GM19452 (cell line): ENCODE data around the gene AP1S3.
"Not testable (repeated sequence)": the region's sequence is repeated elsewhere in the genome, so short reads cannot be mapped to it uniquely, and the experiment has no call there.

Experiments used
- ATAC-seq: cut with Tn5 transposase; IDR thresholded peaks from one replicate; pipeline ENCODE4 v1.9.1; 2021; ENCODE audit not compliant: unreplicated experiment

AP1S3 gene

DNA sequence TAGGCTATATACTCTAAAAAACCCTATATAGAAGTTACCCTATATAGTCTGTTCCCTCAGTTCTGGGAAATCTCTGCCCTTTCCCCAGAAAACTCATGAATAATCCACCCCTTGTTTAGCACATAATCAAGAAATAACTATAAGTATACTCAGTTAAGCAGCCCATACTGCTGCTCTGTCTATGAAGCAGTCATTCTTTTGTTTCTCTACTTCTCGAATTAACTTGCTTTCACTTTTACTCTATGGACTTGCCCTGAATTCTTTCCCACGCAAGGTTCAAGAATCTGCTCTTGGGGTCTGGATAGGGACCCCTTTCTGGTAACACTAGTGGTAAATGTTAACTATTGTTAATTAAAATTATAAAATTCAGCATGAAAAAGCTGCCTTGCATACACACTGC lies 17.4 kb upstream of the AP1S3 start:
- no peak for ATAC-seq

DNA sequence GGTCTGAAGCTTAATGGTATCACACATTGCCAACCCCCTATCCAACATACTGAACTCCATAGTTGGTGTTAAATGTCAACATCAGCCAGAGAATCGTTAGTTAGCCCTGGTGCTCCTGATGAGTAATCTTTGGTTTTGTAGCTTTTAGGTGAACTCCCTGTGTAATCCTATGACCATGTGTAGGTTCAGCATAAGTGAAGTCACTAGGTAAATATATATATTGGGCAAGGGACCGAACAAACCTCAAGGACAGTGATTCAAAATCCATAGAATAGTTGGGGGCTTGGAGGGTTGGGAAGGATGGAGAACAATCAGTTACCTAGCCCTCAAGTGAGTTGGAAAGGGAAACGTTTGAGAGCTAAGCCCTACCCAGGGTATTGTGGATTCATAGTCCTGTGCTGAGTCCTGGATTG lies 16.0 kb upstream of the AP1S3 start:
- no peak for ATAC-seq

DNA sequence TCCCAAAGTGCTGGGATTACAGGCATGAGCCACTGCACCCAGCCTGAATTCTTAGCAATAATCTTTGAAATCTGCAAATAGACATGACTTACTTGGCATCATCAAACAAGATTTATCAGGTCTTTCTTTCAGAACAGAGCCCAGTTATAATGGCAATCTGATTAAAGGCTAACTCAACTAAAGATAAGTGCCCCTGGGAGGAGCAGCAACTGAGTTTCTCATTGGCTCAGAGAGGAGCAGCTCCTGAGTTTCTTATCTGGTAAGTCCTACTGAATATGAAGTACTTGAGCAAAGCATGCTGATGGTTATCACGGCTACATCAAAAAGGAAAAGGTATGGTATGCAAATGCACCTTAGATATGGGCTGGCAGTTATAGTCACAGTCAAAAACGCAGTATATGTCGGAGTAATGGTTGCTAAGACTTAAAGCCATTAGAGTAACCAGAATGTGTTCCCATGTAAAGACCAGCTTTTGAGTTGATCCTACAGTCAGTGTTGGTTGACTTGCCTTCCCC lies 15.0 kb upstream of the AP1S3 start:
- ATAC-seq, result no peak

DNA sequence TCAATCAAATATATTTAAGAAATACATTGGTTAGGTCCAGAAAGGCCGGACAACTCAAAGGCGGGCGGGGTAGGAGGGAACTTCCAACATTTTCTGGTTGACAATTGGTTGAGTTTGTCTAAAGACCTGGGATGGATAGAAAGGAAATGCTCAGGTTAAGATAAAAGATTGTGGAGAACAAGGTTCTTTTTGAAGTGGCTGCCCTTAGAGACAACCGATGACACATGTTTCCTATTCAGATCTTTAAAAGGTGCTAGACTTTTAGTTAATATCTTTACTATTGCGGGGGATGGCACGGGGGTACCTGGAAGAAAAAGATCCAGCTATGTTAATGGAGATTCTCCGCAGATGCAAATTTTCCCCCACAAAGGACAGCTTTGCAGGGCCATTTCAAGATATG lies 10.0 kb upstream of the AP1S3 start:
- ATAC-seq, result no peak

DNA sequence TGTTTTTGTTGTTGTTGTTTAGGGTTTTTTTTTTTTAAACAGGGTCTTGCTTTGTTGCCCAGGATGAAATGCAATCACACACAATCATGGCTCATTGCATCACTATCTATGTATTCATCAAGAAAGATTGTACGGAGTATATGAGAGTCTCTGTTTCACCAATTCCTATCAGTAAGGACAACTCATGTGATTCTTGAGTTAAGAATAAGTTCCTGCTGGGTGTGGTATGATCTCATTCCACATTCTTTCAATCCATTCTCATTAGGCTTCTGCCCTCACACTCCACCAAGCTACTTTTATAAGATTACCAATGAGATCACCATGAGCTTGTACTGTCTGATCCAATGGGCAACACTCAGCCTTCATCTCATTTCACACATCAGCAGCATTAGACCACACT lies 9.1 kb upstream of the AP1S3 start:
- no peak for ATAC-seq

DNA sequence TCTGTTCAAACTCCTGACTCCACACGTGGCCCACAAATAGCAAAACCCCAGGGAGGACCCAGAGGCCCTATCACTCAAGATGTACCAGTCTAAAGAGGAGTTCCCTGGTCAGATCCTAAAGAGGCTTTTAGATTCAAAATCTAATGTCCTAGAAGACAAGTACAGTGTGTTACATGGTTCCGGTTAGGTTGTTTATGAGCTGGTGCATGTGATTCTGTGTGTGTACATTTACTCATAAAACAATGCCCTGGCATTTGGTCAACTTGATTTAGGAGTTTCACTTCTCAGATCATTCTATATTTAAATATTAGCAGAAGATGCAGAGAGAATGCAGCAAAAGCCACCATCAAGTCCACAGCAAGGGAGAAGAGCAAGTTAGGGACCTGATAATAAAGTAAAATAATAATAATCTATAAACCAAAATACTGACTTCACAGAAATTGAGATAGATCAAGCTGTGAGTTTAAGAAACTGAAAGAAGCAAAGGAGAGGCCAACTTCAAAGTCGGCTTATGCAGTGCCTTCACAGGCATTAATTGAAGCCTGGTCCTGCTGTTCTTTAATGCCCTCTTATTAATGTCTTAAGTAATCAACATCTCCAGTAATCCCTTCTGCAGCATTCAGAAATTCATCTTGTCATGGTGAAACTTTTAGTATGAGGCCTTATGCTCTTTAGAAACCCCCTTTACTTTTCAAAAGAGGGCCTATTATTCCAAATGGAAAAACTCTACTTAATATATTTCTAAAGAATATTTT lies 4.2 kb upstream of the AP1S3 start:
- ATAC-seq, result no peak

DNA sequence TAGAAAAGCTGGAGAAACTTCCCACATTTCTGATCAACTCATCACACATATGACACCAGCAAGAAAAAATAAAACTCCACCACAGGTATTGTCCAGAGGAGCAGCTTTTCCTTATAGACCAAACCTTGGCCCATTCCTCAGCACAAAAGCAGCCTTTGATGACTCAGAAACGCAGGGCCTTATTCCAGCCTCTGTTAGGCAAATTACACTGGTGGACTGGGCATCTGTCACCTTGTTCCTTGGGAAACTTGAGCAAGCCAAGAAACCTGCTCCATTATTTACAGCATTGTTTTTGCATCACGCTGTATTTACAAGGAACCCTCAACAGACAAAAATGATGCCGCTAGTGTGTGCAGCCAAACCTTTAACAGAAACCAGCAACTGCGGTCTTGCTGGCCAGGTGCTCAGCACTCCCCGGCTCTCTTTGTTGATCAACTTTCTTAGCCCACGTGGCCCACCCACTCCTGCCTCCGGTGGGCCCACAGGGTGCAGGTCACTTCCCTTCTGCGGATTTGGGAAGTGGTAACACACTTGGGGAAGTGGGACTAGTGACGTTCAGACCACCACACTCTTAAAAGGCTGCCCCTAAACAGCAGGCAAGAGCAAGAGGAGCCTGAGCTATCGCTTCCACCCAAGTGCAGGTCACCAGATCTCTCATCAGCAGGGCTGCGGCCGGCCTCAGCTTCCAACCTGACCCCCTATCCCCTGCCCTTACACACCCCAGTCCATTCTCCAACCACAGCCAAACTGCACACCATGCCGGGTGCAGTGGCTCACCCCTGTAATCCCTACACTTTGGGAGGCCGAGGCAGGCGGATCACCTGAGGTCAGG lies 1.5 kb downstream of the AP1S3 start:
- peak; percentile 60 for ATAC-seq

DNA sequence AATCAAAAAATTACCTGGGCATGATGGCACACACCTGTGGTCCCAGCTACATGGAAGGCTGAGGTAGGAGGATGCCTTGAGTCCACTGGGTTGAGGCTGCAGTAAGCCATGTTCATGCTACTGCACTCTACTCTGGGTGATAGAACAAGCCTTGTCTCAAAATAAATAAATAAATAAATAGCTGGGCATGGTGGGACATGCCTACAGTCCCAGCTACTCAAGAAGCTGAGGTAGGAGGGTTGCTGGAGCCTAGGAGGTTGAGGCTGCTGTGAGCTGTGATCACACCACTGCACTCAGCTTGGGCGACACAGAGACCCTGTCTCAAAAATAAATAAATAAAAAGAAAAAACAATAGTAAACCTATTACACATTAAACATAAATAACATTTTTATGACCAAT lies 3.0 kb downstream of the AP1S3 start:
- no peak for ATAC-seq

DNA sequence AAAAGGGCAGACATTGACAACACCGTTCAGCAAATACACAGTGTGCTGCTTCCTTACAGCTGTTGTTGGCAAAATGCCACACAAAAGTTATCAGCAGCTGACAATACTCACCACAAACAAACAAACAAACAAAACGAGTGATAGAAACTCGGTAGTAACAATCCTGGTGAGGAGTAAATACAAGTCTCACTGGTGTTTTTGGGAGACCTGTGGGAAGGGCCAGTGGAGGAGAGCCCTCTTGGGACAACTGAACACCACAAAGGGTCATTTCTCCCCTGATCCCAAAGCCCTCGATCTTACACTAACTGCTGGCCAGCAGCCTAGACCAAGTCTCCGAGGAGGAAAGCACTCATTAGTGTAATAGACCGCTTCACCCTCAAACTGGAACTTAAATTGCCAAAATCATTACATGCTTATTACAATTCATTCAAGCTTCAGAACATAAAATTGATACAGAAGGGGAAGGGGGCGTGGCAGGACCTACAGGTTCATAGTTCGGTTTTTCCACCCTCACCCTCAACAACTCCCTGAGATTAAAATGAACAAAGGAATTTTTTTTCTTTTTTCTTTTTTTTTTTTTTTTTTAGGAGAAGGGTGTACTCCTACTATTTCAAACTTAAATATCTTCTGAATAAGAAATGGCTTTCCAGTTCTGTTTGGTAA lies 5.0 kb downstream of the AP1S3 start:
- ATAC-seq, result no peak

DNA sequence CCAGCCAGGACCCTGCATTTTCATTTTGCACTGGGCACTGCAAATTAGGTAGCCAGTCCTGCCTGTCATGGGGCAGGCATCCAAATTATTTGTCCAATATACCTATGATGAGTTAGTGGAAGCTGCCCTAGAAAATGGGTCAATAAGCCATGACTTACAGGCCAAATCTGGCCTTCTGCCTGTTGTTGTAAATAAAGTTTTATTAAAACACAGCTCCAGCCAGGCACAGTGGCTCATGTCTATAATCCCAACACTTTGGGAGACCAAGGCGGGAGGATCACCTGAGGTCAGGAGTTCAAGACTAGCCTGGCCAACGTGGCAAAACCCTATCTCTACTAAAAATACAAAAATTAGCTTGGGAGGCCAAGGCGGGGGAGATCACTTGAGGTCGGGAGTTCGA lies 8.3 kb downstream of the AP1S3 start:
- no peak for ATAC-seq

DNA sequence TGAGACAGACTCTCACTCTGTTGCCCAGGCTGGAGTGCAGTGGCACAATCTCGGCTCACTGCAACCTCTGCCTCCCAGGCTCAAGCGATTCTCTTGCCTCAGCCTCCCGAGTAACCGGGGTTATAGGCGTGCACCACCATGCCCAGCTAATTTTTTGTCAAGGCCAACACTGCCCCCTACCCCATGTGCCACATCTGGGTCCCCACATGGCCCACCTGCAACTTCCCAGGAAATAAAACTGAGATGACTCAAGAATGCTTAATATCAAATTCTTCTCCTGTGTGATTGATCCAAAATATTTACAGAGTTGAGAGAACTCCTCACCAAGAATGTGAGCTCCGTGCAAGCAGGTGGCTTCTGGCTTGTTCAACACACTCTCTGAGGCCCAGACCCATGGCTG lies 9.1 kb downstream of the AP1S3 start:
- no peak for ATAC-seq

DNA sequence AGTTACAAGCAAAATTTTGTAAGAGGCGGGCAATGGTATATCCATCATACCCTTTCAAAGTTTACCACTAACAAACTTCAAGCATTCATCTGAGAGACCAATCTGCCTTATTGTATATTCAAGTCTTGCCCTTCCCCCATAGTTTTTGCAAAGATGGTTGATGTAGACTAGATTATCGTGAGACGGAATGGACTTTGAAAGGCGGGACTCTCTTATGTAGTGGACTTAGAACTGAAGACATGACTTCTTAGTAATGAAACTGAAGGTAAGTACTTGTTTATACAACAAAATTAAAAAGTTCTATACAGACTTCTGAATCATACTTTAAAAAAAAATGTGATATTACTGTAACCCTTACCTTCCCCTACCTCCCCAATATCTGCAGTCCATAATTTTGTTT lies 10.4 kb downstream of the AP1S3 start:
- ATAC-seq, result no peak

DNA sequence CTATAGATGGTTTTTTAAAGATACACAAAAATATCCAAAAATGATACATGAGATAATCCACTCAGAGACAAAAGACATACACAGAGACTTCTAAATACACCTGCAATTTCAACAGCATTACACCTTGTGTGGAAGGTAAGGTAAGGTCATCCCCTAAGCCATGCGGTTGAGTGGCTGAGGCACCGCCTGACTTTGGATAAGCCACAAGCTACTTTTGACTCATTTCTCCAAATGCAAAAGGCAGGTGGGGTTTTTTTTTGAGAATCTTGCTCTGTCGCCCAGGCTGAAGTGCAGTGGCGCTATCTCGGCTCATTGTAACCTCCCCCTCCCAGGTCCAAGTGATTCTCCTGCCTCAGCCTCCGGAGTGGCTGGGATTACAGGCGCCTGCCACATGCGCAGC lies 13.1 kb downstream of the AP1S3 start:
- no peak for ATAC-seq

DNA sequence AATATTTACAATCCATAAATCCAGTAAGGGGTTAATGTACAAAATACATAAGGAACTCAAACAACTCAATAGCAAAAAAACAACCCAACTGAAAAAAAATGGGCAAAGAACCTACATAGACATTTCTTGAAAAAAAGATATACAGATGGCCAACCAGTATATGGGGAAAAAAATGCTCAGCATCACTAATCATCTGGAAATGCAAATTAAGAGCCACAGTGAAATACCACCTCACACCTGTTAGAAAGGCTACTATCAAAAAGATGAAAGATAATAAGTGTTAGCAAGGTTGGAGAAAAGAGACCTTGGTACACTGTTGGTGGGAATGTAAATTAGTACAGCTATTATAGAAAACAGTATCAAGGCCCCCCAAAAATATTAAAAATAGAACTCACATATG lies 14.6 kb downstream of the AP1S3 start:
- no peak for ATAC-seq

DNA sequence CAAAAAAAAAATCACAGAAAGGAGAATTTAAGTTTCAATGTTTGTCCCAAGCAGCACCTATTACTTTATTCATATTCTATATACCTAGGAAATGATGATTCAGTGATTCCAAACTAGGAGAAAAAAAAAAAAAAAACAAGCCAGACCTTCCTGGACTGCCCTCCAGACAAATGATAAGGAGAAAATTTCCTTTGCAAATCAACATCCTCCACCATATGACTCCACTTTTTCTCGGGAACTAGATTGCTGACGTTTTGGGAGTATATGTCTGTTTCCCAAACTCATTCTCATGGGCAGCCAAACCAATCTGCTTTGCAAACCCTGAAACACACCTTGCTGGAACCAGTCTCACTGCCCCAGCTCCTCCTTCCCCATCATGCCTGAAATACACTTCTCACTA lies 16.8 kb downstream of the AP1S3 start:
- no peak for ATAC-seq

DNA sequence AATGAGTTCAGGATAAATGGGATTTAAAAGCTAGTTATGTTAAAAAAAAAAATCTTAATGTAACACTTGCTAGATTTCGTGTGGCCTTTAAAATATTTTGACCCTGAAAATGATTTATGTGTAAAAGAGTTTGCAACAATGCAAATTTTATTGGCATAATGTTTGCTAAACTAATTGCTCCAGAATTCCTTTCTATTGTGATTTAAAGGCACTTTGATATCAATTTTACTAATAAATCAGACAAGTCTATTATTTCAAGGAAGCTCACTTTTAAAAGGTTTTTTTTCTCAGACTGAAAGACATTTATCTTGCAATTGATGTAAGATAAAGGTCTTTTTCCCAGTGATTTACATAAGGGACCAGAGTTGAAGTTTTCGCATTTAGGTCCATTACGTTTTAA lies 17.5 kb downstream of the AP1S3 start:
- no peak for ATAC-seq

DNA sequence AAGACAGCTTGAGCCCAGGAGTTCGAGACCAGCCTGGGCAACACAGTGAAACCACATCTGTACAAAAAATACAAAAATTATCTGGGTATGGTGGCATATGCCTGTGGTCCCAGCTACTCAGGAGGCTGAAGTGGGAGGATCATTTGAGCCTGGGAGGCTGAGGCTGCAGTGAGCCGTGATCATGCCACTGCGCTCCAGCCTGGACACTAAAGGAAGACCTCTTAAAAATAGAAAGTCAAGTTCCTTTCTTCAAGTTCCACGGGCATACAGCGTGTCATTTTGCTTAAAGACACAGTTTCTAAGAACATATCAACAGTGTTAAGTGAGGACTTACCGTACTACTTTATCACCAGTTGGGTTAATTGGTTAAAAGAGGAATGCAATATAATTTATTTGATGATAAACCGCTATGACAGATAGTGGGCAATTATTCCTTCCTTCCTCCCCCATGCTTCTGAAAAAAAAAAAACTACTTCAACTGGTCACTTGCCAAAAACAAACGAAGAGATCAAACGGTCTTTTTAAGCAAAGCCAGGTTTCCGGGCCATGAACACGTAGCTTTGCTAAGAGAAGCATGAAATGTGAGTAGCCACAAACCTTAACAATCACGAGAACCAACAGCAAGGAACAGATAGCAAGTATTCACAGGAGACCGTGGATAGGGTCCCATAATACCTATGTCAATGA lies 21.4 kb downstream of the AP1S3 start:
- no peak for ATAC-seq

DNA sequence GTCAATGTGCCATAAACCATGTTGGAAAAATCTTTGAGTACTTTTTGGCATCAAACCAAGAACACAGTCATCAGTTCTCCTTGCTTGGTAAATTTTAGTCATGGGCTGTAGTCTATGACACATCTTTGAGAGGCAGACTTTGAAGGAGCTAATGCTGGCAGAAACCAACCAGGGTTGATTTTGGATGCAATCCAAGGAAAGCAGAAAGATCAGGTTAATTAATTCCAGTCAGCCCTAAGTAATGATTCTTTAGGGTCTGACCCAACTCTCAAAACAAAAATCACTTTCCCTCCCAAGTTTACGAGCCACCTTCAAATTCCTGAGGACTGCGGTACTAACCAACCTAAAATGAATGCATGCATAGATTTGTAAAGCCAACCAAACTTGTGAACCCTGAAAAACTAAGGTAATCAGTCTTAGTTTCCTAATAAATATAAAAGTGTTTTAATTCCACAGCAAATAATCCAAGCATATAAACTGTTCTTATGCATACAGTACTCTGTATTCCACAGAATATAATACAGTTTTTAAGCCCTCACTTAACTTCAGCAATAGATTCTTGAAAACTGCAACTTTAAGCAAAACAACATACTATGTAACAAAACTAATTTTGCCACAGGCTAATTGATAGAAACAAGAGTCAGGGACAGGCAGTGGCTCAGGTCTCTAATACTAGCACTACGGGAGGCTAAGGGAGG lies 22.0 kb downstream of the AP1S3 start:
- no peak for ATAC-seq

DNA sequence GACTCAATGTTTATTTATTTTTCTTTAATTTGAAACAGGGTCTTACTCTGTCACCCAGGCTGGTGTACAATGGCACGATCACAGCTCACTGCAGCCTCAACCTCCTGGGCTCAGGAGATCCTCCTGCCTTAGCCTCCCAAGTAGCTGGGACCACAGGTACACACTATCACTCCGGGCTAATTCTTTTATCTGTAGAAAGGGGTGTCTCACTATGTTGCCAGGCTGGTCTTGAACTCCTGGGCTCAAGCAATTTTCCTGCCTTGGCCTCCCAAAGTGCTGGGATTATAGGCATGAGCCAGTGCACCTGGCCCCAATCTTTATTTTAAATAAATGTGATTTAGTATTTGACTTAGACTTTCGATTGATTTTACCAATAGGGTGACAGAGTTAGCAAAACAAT lies 22.6 kb downstream of the AP1S3 start:
- ATAC-seq, result not testable (repeated sequence)

DNA sequence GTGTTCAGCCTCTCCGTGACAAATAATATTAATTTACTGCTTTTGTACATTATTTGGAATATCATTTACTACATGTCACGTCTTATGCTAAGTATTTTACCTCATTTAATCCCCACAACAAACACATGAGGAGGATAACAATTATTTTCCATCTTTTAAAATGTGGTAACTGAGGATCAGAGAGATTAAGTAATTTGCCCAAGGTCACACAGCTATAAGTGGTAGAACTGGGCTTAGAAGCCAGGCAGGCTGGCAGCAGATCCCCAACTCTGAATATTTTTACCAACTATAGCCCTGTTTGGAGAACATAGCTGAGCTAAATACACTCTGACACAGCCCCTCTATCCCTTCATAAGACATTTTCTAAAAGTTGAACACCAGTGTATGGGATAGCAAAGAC lies 24.1 kb downstream of the AP1S3 start:
- no peak for ATAC-seq

DNA sequence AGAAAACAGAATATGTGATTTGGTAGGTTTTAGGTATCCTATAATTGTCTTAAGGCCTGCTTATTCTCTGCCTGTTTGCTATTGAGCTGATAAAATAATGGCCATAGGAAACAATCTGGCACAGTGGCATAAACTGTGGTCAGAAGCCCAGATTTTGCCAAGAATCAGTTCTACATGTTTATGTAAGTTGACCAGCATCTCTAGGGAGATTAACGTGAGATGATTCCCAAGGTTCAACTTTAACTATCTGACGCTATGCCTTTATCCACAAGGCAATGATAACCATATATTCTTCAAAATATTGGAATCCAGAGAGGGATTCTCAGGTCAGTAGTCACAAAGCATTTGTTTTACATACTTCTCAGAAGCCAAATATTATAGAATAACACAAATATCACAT lies 25.6 kb downstream of the AP1S3 start:
- no peak for ATAC-seq
